CD4-positive, alpha-beta T cell treated with Interleukin-15 for 1 hour (primary cell): Measurements from ENCODE around the gene GRHL1.
"Not testable (repeated sequence)": the region's sequence is repeated elsewhere in the genome, so short reads cannot be mapped to it uniquely, and the experiment has no call there.

Experiments
- DNase-seq: peaks from one replicate; pipeline ENCODE4 v3.0.0-alpha.2; 2020

GRHL1 gene

DNA sequence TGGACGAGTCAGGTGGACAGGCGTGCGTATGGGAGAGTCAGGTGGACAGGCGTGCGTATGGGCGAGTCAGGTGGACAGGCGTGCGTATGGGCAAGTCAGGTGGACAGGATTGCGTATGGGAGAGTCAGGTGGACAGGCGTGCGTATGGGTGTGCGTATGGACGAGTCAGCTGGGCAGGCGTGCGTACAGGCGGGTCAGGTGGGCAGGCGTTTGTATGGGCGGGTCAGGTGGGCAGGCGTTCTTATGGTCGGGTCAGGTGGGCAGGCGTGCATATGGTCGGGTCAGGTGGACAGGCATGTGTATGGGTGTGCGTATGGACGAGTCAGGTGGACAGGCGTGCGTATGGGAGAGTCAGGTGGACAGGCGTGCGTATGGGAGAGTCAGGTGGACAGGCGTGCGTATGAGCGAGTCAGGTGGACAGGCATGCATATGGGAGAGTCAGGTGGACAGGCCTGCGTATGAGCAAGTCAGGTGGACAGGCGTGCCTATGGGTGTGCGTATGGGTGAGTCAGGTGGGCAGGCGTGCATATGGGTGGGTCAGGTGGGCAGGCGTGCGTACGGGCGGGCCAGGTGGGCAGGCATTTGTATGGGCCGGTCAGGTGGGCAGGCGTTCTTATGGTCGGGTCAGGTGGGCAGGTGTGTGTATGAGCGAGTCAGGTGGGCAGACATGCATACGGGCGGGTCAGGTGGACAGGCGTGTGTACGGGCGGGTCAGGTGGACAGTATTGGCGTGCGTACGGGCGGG lies 59.5 kb downstream of the GRHL1 start:
- not testable (repeated sequence) for DNase-seq

GRCh38 chr2:10011606-10012325 lies 60.3 kb downstream of the GRHL1 start:
- not testable (repeated sequence) for DNase-seq

GRCh38 chr2:10012366-10012962 lies 61.0 kb downstream of the GRHL1 start:
- not testable (repeated sequence) for DNase-seq

- DNase-seq, result no peak
Observed at GRCh38 chr2:10012963-10013461, 61.5 kb downstream of the GRHL1 start.

GRCh38 chr2:10013651-10014417 lies 62.3 kb downstream of the GRHL1 start:
- not testable (repeated sequence) for DNase-seq

DNA sequence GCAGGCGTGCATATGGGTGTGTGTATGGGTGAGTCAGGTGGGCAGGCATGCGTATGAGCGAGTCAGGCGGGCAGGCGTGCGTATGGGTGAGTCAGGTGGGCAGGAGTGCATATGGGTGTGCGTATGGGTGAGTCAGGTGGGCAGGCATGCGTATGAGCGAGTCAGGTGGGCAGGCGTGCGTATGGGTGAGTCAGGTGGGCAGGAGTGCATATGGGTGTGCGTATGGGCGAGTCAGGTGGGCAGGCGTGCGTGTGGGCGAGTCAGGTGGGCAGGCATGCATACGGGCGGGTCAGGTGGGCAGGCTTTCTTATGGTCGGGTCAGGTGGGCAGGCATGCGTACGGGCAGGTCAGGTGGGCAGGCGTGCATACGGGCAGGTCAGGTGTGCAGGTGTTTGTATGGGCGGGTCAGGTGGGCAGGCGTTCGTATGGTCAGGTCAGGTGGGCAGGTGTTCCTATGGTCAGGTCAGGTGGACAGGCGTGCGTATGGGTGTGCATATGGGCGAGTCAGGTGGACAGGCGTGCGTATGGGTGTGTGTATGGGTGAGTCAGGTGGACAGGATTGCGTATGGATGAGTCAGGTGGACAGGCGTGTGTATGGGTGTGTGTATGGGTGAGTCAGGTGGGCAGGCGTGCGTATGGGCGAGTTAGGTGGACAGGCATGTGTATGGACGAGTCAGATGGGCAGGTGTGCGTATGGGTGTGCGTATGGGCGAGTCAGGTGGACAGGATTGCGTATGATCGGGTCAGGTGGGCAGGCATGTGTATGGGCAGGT lies 63.1 kb downstream of the GRHL1 start:
- DNase-seq, result no peak

GRCh38 chr2:10015376-10015989 lies 64.0 kb downstream of the GRHL1 start:
- DNase-seq, result not testable (repeated sequence)

DNA sequence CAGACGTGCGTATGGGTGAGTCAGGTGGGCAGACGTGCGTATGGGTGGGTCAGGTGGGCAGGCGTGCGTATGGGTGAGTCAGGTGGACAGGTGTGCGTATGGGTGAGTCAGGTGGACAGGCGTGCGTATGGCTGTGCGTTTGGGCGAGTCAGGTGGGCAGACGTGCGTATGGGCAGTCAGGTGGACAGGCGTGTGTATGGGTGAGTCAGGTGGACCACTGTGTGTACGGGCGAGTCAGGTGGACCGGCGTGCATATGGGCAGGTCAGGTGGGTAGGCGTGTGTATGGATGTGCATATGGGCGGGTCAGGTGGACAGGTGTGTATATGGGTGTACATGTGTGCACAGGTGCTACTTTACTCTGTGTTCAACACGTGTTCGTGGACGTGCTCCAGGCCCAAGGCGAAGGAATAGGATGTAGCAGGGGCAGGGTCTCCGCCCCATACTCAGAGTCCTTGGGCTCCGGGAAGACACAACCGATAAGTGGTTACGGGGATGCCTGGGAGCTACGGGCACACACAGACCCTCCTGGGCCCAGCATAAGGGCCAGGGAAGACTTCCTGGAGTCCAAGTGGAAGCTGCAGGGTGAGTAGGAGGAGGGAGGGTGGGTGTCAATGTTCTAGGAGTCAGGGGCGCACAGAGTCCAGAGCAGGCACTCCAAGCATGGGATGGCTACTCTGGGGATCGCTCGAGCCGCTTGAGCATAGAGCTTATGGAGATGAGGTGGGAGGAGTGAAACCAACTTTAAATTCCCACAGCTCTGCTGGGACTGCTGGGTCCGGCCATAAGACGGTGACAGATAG lies 64.7 kb downstream of the GRHL1 start:
- no peak for DNase-seq

- no peak for DNase-seq
Observed at GRCh38 chr2:10016802-10017258, 65.3 kb downstream of the GRHL1 start.

DNA sequence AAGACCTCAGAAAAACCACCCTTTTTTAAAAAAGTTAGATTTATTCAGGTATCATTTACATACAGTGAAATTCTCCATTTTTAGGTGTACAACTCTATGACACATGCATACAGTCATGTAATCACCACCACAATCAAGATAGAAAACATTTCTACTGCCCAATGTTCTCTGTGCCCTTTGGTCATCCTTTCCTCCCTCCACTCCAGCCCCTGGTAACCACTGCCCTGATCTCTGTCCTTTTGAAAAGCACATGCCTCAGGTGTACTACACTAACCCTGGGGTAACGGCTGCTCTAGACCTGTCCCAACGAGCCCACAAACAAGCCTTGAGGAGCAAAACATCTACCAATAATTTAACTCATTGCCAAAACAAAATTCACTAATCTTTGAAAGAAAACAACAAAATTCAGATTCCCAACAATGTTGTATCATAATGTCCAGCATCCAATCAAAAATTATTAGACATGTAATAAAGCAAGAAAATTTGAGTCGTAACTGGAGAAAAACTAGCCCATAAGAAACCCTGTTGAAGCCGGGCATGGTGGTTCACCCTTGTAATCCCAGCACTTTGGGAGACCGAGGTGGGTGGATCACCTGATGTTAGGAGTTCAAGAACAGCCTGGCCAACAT lies 65.9 kb downstream of the GRHL1 start:
- DNase-seq, result no peak

DNA sequence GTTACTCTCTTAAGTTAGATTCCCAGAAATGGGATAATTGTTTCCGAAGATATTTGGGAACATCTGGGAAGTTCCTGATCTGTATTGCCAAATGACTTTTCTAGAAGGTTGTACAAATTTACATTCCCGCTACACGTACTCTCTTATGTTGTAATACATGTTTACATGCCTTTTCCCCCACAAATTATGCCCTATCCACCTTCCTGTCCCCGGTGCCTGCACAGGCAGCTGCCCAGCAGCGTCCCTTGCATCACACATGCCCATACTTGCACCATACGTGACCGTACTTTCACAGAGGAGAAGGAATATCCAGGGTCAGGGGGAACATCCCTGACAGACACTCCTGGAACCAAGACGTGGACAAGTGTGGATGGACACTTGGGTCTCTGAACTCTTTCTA lies 67.7 kb downstream of the GRHL1 start:
- DNase-seq, result no peak

DNA sequence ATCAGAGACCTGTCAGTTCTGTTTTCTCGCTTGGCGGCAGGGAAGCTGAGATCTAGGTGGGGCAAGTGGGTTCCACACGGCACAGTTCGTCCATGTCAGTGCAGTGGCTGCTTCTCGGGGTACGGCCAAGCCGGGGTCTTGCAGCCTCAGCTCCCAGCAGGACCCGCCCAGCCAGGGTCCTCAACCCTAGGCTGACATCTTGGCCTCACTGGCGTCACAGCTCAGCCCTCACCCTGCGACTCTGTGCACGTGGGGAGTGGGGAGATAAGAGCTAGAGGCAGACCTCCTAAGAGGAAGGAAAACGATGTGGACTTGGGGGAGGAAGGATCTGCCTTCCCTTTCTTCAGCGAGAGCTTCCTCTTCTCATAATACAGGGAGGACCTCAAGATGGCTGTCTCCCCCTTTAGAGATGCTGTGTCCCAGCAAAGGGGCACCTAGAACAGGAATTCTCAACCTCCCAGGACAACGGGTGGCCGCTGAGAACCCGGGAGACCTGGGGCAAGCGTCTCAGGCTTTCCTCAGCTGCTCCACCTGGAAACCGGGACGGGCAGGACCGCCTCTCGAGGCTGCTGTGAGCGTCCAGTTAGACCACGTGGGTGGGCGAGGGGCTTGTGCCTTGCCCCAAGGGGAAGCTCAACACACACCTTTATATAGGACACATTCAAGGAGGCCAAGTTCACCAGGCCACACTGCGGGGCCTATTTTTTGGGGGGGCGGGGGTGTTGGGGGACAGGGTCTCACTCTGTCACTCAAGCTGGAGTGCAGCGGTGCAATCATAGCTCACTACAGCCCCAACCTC lies 68.3 kb downstream of the GRHL1 start:
- no peak for DNase-seq

- DNase-seq, result no peak
Observed at GRCh38 chr2:10022041-10022421, 70.5 kb downstream of the GRHL1 start.

- DNase-seq, result no peak
Observed at GRCh38 chr2:10022445-10022844, 71.0 kb downstream of the GRHL1 start.

- DNase-seq, result no peak
Observed at GRCh38 chr2:10022966-10023662, 71.6 kb downstream of the GRHL1 start.

DNA sequence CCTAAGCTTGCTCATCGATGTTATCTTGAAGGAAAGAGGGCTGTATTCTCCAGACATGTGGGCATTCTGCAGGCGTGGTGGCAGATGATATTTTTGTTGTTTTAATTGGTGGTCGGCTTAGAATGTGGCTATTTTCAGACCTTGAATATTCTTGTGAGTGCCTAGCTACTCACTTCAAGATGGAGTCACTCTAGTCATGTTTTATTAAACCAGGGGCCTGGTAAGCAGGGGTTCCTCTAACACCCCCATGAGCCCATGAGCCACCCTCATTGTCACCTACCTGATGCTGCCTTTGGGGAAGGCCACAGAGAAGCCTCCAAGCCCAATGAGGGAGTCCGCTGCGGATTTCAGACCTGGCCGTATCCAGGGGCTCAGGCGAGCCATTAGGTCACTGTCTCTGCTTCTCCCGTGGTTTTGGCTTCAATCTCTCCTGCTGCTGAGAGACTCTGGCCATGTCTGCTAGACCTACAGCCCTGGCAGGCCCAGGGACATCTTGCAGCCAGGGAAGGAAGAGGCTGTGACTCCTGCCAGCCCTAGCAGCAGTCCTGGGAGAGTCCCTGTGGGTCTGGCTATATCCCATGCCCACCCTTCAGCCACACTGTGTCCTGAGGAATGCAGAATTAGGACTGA lies 75.6 kb downstream of the GRHL1 start:
- no peak for DNase-seq

GRCh38 chr2:10027660-10028330 lies 76.3 kb downstream of the GRHL1 start:
- no peak for DNase-seq
